ENCODE measurements around the gene HDAC7.

The HDAC7 gene

DNA sequence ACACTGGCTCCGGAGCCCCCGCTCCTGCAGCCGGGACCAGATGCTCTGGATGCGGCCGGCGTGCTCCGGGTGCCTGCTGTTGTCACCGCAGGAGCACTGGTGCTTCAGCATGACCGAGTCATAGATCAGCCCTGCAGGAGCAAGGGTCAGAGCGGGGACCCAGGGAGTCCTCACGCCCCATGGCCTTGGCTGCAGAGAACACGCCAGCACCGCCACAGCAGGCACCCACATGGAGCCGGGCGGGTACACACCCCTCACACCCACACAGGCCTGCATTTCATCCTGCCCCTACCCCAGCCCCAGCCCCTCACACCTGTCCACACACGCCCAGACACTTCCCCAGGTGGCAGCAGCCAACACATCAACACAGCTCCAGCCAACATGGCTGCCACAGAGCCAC is 27.8 kb downstream of the HDAC7 start:
- no peak for DNase-seq (ENCODE audit: low read depth)

DNA sequence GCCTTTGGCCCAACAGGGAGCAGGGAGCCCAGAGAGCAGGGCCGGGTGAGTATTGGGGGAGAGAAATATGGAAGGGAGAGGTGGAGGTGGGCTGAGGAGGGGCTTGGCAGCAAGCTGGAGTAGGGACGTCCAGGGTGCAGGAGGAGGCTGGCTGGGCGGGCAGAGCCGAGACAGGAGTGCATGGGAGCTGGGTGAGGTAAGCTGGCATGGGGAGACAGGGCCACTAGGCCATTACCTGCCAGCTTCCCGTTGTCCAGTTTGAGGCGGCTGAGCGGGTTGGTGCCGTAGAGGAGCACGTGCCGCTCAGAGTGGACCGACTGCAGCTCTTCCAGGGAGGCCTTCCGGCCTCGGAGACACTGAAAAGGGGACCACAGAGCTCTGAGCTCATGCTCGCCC is 28.4 kb downstream of the HDAC7 start:
- DNase-seq (ENCODE audit: low read depth), result no peak

DNA sequence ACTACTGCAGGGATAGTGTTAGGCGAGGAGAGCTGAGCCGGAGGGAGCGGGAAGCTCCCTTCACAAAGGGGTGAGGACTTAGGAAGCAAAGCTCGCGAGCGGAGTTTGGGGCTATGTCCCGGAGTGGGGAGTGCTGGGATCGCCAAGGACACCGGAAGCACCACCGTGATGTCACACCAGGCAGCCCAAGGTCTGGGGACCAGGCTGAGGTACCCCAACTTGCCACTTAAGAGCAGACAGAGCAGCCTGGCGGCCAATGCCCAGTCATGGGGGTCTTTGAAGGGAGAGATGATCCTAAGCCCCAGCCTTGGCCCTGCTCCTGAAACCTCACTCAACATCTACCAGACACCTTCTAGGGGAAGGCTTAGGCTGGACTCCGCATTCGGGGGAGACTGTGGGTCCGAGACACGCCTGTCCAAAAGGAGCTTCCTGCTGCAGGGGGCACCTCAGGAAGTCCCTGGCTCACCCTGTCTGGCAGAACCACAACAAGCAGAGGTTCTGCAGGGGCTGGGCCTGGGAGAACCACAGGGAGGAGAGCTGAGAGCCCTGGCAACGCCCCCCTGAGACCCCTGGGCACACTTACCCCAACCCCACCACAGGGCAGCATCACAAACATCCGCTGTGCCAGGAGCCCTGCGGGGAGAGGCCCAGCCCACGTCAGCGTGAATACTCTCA is 28.9 kb downstream of the HDAC7 start:
- no peak for DNase-seq (ENCODE audit: low read depth)

DNA sequence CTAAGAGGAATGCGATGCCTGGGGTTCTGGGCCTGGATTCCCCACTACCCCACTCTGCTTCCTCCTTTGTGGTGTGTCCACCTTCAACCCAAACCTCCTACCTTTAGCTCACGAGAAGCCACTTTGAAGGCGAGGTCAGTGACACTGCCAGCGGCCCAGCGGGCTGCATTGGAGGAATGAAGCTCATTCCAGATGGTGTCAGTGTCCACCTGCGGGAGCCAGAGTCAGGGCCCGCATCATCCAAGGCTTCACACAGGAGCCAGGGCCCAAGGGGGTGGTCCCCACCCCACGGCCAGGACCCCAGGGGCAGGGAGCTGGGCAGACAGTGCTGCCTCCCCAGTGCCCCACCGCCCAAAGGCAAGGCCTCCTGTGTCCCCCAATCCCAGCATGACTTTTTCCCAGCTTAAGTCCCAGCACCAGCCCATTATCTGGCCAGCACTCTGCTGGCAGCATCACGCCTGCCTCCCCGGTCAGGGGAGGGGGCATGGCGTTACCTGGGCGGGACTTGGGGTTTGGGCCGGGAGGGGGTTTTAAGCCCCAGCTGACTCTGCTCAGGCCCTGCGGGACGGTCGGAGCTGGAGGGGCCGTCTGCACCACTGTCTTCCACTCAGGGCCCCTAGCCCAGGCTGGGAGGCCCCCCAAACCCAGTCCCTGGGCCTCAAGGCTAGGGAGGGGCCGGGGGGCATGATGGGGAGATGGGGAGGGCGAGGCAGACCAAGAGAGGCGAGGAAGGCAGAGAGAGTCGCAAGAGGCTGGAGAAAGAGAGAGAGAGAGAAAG is 29.8 kb downstream of the HDAC7 start:
- no peak for DNase-seq (ENCODE audit: low read depth)

DNA sequence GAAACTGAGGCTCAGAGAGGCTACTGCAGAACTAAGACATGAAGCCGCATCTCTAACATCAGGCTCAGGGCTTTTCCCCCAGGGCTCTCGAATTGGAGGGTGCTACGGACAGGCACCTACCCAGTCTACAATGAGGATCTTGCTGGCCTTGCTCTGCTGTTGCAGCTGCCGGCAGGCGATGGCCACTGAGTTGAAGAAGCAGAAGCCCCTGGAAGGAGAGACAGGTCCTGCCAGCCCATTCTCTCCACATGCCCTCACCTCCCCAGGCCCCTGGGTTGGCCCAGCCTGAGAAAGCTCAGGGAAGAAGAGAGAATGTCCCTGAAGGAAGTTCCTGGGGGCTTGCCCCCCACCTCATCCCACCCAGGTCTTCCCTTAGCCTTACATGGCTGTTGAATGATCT is 30.6 kb downstream of the HDAC7 start:
- no peak for DNase-seq (ENCODE audit: low read depth)

DNA sequence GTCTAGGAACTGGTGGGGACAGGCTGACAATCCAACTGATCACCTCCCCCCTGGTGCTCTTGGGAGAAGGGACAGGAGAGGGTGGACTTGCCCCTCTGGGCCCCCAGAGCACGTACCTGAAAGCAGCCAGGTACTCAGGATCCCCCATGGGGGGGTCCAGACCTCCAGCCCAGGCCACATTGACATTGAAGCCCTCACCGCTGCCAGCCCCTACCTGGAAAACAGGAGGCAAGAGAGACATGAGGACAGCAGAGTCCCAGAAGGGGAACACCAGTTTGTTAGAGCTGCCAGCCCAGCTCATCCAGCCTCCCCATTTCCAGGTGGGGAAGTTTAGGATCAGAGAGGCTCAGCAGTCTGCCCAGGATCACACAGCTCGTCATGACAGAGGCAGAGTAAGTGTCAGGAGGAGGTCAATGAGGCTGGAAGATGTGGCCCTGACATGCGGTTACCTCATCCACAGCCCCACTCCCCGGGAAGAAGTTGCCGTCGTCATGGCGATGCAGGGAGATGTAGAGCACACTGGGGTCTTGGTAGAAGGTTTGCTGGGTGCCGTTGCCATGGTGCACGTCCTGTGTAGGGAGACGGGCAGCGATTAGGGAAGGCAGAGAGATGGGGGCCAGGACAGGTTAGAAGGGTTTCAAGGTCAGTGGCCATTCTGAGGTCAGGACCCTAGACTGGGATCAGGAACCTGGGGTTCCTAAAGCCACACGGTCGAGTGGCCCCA is 31.9 kb downstream of the HDAC7 start:
- no peak for DNase-seq (ENCODE audit: low read depth)

DNA sequence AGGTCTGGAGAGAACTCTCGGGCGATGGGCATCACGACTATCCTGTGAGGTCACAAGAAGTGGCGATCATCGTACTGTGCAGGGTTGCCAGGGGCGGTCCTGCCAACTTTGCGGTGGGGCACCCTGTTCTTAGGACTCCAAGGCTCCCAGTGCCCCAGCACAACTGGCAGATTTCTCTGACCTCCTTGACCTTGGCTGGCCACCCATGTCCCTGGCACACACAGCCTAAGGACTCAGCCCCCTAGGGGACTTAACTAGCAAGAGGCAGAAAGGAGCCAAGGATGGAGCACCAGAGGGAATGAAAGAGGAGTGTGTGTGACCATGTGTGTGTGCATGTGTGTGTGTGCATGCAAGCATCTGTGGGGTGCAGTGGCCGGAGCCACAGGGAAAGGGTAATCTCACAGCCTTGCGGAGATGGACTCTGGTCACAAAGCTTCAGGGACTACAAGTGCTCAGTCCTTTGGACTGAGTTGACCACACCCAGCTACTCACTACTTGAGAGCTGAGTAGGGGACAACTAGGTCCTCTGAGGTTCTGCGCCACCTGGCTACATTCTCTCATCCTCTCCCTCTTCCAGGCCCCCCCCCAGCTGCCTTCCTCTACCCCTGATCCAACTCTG is 32.9 kb downstream of the HDAC7 start:
- DNase-seq (ENCODE audit: low read depth), result no peak

DNA sequence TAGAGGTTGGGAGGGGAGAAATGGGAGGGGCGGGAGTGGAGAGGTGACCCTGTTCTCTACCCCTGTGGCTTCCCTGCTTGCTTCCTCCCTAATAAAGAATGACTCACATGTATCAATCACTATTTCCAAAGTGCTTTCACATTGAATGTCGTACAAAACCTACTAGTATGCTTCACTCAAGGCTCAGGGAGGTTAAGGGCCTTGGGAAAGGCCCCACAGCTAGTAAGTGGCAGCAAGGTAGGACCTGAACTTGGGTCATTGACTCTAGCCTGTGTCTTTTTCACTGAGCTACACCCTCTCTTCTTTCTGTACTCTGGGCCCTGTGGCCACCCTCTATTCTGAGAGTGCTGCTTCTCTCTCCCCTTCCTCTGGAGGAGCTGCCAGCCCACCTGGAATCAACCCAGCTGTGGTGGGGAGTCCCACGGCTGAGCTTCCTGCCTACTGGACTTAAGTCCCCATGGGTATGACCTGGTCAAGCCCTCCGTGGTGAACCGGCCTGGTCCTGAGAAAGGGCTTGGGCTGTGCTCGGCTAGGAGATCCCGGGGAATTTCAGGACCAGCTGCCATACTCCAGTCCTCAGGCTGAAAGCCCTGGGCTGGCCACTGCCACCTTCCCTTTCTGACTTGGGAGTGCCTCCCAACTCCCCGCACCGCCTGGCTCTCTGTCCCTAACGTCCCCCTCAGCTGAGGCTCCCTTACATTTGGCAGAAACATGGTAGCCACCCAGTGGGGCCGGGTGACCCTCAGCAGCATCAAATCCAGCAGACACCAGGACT is 33.6 kb downstream of the HDAC7 start:
- no peak for DNase-seq (ENCODE audit: low read depth)

DNA sequence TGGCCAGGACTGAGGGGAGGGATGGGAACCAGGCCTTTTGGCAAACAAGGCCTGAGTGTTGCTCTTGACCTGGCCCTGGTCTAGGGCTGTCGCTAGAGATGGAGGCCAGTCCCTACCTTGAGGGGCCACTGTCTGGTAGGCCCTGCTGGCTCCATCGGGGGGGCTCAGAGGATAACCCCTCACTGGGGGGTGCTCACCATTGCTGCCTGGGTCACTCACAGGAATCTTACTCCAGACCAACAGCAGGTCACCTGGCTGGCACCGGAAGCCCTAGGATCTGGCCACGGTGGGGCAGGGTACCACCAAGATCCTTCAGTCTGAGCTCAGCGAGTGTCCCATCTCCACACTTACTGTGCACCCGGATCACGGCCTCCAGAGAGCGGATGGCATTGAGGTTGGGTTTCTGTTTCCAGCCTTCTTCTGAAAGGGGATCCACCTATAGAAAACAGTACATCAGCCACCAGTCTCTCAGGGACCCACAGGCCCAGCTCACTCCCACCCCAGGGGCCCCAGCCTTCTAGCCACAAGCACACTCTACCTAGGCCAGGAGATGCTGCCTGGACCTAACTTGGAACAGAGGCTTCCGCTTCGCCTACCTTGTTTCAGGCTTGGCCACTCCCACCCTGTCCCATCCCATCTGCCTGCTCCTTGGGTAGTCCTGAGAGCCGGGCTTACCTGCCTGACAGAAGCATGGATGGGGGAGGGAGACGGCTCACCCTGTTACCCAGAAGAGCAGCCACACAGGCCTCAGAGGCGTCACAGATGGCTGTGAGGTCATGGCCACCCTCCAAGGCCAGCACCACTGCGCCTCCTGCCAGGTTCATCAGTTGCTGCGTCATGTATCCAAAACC is 34.4 kb downstream of the HDAC7 start:
- no peak for DNase-seq (ENCODE audit: low read depth)

DNA sequence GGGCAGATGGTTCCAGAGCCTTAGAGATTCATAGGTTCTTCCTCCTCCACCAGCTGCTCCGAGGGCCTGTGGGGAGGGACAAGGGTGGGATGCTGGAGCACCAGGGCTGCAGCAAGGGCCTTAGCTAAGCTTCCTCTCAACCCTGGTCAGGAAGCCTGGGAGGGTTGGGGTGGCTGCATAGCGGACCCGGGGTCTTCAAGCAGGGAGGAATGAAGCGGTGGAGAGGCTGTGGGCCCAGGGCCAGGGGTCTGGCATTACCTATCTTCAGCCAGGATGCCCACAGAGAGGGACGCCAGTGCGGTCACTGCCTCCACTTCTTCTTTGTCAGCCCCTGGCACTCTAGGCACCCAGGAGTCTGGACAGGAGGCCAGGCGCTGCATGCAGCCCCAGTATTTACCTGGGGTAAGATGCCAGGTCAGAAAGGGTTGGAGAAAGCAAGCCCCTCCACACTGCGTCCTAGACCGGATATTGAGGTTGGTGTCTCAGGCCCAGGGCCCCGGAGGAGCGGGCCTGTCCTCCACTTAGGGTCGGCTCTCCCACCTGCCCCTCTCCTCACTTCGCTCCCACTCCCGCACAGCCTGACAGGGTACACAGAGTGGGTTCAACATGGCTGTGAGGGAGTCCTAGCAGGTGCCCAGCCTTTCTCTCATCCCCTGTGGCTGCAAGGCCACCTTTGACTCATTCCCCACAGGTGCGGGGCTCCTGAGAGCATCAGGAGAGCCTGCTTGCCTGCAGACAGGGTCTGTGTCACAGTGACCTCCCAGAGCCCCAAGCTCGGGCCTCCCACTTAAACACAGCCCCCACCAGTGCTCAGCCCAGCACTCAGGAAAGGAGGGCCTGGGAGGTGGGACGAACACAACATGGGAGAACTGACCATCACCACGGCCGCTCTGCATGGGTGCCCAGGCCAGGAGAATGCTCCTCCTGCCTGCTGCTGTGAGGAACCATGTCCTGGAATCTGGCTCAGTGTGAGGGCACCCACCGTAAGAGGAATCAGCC is 35.6 kb downstream of the HDAC7 start:
- no peak for DNase-seq (ENCODE audit: low read depth)

DNA sequence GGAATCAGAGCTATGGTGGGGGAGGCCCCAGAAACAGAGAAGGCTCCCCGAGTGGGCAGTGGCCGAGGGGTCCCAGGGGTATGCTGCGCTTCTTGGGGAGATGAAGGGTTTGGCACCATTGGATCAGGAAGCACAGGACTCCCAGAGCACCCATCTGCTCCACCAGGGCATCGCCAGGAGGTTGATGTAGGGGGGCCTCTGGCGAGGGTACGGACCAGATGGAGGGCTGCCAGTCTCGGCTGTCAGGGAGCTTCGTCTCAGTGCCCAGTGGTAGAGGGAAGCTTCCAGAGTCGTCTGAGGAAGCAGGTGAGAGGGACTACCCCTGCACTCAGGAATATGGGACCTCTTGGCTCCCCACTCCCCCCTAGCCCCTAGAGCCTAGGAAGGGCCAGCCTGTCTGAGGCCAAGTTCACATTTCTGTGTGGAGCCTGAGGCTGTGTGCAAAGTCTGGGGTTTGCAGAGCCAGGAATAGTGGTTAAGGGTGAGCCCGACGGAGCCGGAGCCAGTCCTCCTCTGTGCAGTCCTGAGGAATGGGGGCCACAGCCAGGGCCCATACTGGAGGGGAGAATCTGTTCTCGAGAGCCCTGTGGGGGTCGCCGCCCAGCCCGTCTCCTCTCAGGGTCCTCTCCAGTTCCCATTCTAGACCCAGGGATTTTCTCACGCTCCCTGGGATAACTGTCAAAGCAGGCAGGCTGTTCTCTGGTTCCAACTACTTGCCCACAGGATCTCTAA is 36.5 kb downstream of the HDAC7 start:
- no peak for DNase-seq (ENCODE audit: low read depth)

DNA sequence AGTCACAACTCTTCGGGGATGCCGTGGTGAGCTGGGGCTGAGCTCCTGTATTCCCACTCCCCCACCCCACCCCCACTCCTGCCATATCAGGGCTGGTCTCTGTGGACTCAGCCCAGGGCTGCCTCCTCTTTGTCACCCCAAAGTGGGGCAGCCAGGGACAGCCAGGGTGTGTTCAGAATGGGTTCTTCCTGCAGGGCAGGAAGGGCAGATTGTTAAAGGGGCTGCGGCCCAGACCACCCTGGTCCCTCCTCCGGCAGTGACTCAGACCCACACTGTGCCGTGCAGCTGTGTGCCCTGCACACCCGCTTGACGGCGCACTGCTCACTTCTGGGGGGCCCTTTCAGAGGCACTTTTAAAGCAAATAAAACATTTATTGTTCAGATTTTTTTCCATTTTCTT is 37.3 kb downstream of the HDAC7 start:
- DNase-seq (ENCODE audit: low read depth), result no peak

DNA sequence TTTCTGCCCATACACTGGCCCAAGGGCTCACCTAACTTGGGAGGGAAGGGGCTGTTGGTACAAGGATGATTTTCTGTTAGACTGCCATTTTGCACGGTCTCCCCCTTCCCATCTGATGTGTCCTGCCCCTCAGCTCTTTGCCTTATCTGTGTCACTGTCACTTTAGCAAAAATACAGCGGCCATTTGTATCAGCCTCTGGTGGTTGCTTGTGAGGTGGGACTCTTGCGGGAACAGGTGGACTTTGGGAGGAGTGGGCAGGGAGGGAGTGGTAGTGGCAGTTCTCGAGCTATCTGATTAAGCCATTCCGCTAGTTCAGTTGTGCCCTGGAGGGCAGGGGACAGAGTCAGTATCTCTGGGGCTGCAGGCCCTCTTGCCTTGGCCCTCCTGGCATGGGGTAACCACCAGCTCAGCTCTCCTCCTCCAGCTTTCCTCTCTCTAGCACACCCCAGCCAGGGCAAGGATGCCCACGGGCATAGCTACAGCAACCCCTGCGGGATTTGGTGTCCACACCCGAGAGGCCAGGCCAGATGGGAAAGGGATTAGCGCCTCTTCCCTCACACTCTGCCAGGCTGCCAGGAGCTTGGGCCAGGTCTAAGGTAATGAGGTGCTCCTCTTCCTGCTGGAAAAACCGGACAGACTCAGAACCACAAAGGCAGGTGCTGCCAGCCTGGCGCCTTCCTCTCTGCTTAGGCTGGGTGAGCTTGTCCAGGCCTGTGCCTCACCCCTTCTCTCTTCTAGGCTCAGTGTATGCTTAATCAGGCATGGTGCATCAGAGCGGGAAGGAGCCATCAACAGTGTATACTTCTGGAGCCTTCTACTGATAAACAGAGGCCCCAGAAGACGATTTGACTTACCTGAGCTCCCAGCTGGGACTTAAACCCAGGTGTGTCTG is 38.0 kb downstream of the HDAC7 start:
- DNase-seq (ENCODE audit: low read depth), result no peak

DNA sequence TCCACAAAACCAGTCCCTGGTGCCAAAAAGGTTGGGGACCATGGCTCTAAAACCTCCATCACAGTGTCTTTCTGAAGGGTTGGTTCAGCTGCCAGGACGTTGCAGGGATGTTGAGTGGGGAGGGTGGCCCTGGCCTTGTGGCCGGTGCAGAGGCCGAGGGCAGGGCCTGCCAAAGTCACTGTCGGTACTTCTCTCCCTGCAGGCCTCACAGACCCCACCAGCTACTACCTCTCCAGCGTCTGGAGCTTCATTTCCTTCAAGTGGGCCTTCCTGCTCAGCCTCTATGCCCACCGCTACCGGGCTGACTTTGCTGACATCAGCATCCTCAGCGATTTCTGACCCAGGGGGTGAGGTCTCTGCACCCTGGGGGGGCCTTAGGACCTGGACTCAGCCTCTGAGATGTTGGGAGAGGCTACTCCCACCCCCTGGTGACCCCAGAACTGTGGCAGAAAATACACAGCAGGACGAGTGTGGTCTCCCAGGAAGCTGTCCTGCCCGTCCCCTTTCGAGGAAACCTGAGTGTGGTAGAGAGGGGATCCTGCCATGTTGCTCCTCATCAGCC is 39.7 kb downstream of the HDAC7 start:
- DNase-seq (ENCODE audit: low read depth), result no peak

DNA sequence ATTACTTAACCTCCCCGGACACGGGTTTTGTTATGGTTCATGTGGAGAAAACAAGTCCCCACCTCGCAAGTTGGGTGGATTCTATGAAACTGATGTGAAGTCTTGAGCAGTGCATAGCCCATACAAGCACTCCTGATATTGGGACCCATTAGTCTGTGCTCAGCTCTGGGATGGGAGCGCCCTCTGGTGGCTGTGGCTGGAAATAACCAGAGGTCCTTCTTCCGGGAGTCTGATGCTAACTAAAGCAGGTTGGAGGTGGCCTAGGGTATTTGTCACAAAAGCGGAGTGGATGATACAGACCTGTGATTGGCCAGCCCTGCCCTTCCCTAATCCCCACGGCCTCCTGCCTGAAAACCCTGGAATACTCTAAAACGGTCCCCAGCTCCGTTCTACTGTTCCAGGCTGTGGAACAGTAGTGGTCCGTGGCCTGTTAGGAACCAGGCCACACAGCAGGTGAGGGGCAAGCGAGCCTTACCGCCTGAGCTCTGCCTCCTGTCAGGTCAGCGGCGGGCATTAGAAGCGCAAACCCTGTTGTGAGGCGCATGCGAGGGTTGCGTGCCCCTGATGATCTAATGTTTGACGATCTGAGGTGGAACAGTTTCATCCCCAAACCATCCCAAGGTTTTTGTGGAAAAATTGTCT is 40.3 kb downstream of the HDAC7 start:
- peak; percentile 90 for DNase-seq (ENCODE audit: low read depth)

DNA sequence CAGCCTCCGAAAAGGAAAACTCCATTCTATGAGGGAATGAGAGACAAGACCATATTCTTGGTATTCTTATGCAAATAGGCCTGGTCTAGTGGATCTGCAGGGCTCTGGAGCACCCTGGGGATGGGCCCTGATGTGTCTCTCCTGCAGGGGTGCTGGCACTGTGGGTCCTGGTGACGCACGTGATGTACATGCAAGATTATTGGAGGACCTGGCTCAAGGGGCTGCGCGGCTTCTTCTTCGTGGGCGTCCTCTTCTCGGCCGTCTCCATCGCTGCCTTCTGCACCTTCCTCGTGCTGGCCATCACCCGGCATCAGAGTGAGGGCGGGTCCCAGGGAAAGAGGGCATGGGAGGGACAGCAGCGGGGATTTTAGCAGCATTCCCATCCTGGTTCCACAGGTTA is 40.8 kb downstream of the HDAC7 start:
- no peak for DNase-seq (ENCODE audit: low read depth)

Measured in stimulated activated CD8-positive, alpha-beta memory T cell treated with anti-CD3 and anti-CD28 coated beads, Interleukin-7, amount 100 ng/mL, for 24 hours (primary cell).